H1 (cell line): Measurements from ENCODE around the gene RMRP. TPM values are rescaled to one million over a fixed set of nuclear protein-coding genes. Genes with fewer than 3 reads are reported as not detected.

Source experiments
- CTCF ChIP-seq, 3 experiments: IDR thresholded peaks; 1 replicate in 2 of 3; 2 replicates in 1 of 3; pipeline versions ENCODE4 v1.5.1 to v1.6.1; 2011; ENCODE audit warnings: low read length in 3 of 3, mild to moderate bottlenecking in 3 of 3, inconsistent platforms in 2 of 3, low read depth in 1 of 3, moderate library complexity in 1 of 3; ENCODE audit not compliant: insufficient read depth in 1 of 3; ENCODE audit errors: control extremely low read depth in 1 of 3
- KDM1A ChIP-seq: fragments of 200-600, 300-600 bp; sonication (generic); IDR thresholded peaks from 2 replicates; pipeline ENCODE4 v1.7.1; 2016; ENCODE audit warnings: mild to moderate bottlenecking, low read length, borderline replicate concordance
- polyA plus RNA-seq, 7 experiments: library from polyadenylated mRNA; depleted of rRNA in 3 of 7; stranded (reverse) in 5 of 7; unstranded in 2 of 7; fragments of >200 nt in 5 of 7; fragments of 200-250 nt in 2 of 7; gene quantifications; 1 replicate in 5 of 7; 2 replicates in 1 of 7; 4 replicates in 1 of 7; pipeline versions ENCODE4 v1.2.1 to v1.2.3, GENCODE V29; 2011 to 2013; ENCODE audit warnings: missing spikeins in 2 of 7, mixed read lengths in 2 of 7
- total RNA-seq: library from RNA; stranded (reverse); fragmentation: NEBNext Ultra II Directional; extraction: Animal tissue kit (Norgen Biotek cat#: 25700); gene quantifications from 2 replicates; pipeline ENCODE4 v1.2.1, GENCODE V29; 2021

The RMRP gene
- total and polyA plus RNA-seq, 2 of the 8 experiments (the other 6 are each of a cell fraction or from before 2014, with no cell fraction given) = 169 to 14,987 TPM

GRCh38 chr9:35700942-35701341 is 43.1 kb upstream of the RMRP start (continued):
- TF ChIP-seq KDM1A (no peak), CTCF (IDR thresholded peaks at IDR 0.05; ENCODE audit: control extremely low read depth in 1 of 3, insufficient read depth in 1 of 3, low read depth in 1 of 3, low read length in 3 of 3) (no peak)
